PC-9 (cell line): Measurements from ENCODE around the gene RAE1.

Experiments used
- EZH2 ChIP-seq: fragments of 200-600 bp; sonication (generic); IDR thresholded peaks from 2 replicates; pipeline ENCODE4 v1.8.0; 2017; ENCODE audit warnings: antibody characterized with exemption, low read depth
- TF ChIP-seq, protein P1 (sequence below): fragments of 200-600 bp; sonication (generic); conservative IDR thresholded peaks from 2 replicates; pipeline ENCODE4 v1.6.1; 2017; ENCODE audit warnings: mixed run types, antibody characterized with exemption, mild to moderate bottlenecking, moderate library complexity

DNA sequence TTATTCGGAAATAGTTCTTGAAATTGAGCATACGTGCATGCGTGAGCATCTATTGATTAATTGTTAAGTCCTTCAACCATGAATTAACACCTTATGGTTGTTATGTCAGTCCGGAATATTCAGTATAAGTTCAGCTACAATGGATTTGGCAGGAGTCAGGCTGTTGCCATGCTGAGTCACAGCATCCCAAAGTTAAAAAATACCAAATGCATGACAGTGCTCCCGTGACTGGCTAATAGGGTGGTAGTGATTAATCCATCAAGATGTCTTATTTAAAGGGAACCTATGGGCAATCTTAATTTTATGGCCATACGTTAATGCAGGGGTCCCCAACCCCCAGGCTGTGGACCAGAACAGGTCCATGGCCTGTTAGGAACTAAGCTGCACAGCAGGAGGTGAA is 10.5 kb downstream of the RAE1 start:
- TF ChIP-seq, protein P1, sequence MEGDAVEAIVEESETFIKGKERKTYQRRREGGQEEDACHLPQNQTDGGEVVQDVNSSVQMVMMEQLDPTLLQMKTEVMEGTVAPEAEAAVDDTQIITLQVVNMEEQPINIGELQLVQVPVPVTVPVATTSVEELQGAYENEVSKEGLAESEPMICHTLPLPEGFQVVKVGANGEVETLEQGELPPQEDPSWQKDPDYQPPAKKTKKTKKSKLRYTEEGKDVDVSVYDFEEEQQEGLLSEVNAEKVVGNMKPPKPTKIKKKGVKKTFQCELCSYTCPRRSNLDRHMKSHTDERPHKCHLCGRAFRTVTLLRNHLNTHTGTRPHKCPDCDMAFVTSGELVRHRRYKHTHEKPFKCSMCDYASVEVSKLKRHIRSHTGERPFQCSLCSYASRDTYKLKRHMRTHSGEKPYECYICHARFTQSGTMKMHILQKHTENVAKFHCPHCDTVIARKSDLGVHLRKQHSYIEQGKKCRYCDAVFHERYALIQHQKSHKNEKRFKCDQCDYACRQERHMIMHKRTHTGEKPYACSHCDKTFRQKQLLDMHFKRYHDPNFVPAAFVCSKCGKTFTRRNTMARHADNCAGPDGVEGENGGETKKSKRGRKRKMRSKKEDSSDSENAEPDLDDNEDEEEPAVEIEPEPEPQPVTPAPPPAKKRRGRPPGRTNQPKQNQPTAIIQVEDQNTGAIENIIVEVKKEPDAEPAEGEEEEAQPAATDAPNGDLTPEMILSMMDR: no peak
- no peak for TF ChIP-seq EZH2
